ENCODE results near the gene ACVR2A. TPM values are rescaled to one million over a fixed set of nuclear protein-coding genes. Genes with fewer than 3 reads are reported as not detected.

The ACVR2A gene
- total RNA-seq, 1 donor from 2014 or later: 22.9 TPM

GRCh38 chr2:147863835-147864234, 19.0 kb downstream of the ACVR2A start:
- DNase-seq (ENCODE audit: low spot score): no peak
- Mint-ChIP-seq H3K9me3 (ENCODE audit: unreplicated experiment) (no peaks in the 10 kb centered on the region), H3K27ac (ENCODE audit: unreplicated experiment) (no peak overlapping the region), H3K36me3 (ENCODE audit: low read depth, unreplicated experiment) (no peaks in the 10 kb centered on the region), H3K4me3 (ENCODE audit: unreplicated experiment) (no peak overlapping the region), H3K27me3 (ENCODE audit: unreplicated experiment) (no peaks in the 10 kb centered on the region), H3K4me1 (ENCODE audit: unreplicated experiment) (peaks cover 13% of the 10 kb centered on the region)
- no peak for TF ChIP-seq CTCF (IDR thresholded peaks at IDR 0.05; ENCODE audit: unreplicated experiment)

- Mint-ChIP-seq H3K36me3 (ENCODE audit: low read depth, unreplicated experiment) (no peaks in the 10 kb centered on the region), H3K4me3 (ENCODE audit: unreplicated experiment) (no peak overlapping the region), H3K9me3 (ENCODE audit: unreplicated experiment) (no peaks in the 10 kb centered on the region), H3K27ac (ENCODE audit: unreplicated experiment) (no peak overlapping the region), H3K4me1 (ENCODE audit: unreplicated experiment) (peaks cover 14% of the 10 kb centered on the region), H3K27me3 (ENCODE audit: unreplicated experiment) (no peaks in the 10 kb centered on the region)
- no peak for TF ChIP-seq CTCF (IDR thresholded peaks at IDR 0.05; ENCODE audit: unreplicated experiment)
- no peak for DNase-seq (ENCODE audit: low spot score)
Measured at GRCh38 chr2:147865560-147865959, 20.7 kb downstream of the ACVR2A start.

GRCh38 chr2:147867050-147867449, 22.2 kb downstream of the ACVR2A start:
- Mint-ChIP-seq H3K27me3 (ENCODE audit: unreplicated experiment) (no peaks in the 10 kb centered on the region), H3K27ac (ENCODE audit: unreplicated experiment) (no peak overlapping the region), H3K9me3 (ENCODE audit: unreplicated experiment) (no peaks in the 10 kb centered on the region), H3K4me3 (ENCODE audit: unreplicated experiment) (no peak overlapping the region), H3K4me1 (ENCODE audit: unreplicated experiment) (peaks cover 16% of the 10 kb centered on the region), H3K36me3 (ENCODE audit: low read depth, unreplicated experiment) (no peaks in the 10 kb centered on the region)
- DNase-seq (ENCODE audit: low spot score): no peak
- no peak for TF ChIP-seq CTCF (IDR thresholded peaks at IDR 0.05; ENCODE audit: unreplicated experiment)

GRCh38 chr2:147869934-147870333, 25.1 kb downstream of the ACVR2A start:
- no peaks in the 10 kb centered on the region for H3K9me3 Mint-ChIP-seq (ENCODE audit: unreplicated experiment)
- DNase-seq (ENCODE audit: low spot score): no peak
- no peak overlapping the region for H3K4me3 Mint-ChIP-seq (ENCODE audit: unreplicated experiment)
- no peaks in the 10 kb centered on the region for H3K36me3 Mint-ChIP-seq (ENCODE audit: low read depth, unreplicated experiment)
- no peak overlapping the region for H3K27ac Mint-ChIP-seq (ENCODE audit: unreplicated experiment)
- TF ChIP-seq CTCF (IDR thresholded peaks at IDR 0.05; ENCODE audit: unreplicated experiment): no peak
- H3K27me3 Mint-ChIP-seq (ENCODE audit: unreplicated experiment): no peaks in the 10 kb centered on the region
- H3K4me1 Mint-ChIP-seq (ENCODE audit: unreplicated experiment): peaks cover 16% of the 10 kb centered on the region

GRCh38 chr2:147872967-147873366, 28.1 kb downstream of the ACVR2A start:
- Mint-ChIP-seq H3K36me3 (ENCODE audit: low read depth, unreplicated experiment) (no peaks in the 10 kb centered on the region), H3K4me1 (ENCODE audit: unreplicated experiment) (peaks cover 16% of the 10 kb centered on the region), H3K4me3 (ENCODE audit: unreplicated experiment) (no peak overlapping the region), H3K27ac (ENCODE audit: unreplicated experiment) (no peak overlapping the region), H3K27me3 (ENCODE audit: unreplicated experiment) (no peaks in the 10 kb centered on the region), H3K9me3 (ENCODE audit: unreplicated experiment) (no peaks in the 10 kb centered on the region)
- no peak for DNase-seq (ENCODE audit: low spot score)
- TF ChIP-seq CTCF (IDR thresholded peaks at IDR 0.05; ENCODE audit: unreplicated experiment): no peak
